ENCODE data around the gene DGKZ. TPM values are rescaled to one million over a fixed set of nuclear protein-coding genes. Genes with fewer than 3 reads are reported as not detected.
A peak's percentile ranks its signal among the peaks of the same experiment; 100 is the strongest.

The DGKZ gene
- total RNA-seq, 1 donor from 2014 or later: 51.6 TPM

DNA sequence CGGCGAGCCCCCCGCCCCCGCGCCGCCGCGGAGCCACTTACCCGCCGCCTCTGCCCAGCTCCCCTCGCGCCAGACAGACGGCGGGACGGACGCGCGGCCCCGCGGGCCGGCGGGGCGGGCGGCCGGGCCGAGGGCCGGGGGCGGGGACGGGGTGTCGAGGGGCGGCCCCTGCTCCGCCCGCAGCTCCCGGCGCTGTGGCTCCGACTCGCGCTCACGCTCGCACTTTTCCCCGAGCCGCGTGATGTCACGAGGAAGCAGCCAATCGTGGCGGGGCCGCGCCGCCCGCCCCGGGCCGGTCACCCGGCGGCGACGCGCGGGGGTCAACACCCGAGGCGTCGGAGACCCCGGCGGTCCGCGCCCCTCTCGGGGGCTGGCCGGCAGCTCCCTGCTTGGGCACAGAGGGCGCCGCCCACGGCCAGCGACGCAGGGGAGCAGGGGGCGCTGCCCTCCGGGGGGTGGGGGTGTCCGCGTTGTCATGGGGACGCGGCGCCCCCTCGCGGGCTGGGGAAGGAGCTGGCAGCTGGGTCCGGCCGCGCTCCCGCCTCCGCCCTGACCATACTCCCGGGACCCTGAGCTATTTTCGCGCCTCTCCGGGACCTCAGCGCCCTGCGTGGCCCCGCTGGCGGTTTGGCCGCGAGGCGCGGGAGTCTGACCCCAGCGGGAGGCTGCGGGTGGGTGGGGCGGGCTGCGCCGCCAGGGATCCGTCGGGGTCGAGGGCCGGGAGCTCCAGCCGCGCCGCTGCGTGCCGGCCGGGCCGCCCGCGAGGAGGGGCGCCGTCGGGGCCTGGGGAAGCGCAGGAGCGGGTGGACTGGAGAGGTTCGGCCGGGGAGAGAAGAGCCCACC lies 44.5 kb downstream of the DGKZ start, which contains the start of gene CHRM4:
CHRM4 (minus strand) TSS at position 199 of the 843 bp plus-strand sequence. CDS start 5,219 bp downstream, outside the sequence.
- DNase-seq (ENCODE audit: low read depth in 2 of 2): peak in 1 of 2 donors; percentile 71

- DNase-seq (ENCODE audit: low read depth in 2 of 2): peak; percentile 35 to 83
Measured at GRCh38 chr11:46392421-46393230, 45.4 kb downstream of the DGKZ start.

- DNase-seq (ENCODE audit: low read depth in 2 of 2): no peak
Measured at GRCh38 chr11:46393231-46393616, 46.0 kb downstream of the DGKZ start.

GRCh38 chr11:46393759-46394158 lies 46.5 kb downstream of the DGKZ start:
- DNase-seq (ENCODE audit: low read depth in 2 of 2): no peak

GRCh38 chr11:46397526-46397925 lies 50.3 kb downstream of the DGKZ start:
- no peak for DNase-seq (ENCODE audit: low read depth in 2 of 2)

GRCh38 chr11:46402957-46403902 lies 56.0 kb downstream of the DGKZ start:
- no peak for DNase-seq (ENCODE audit: low read depth in 2 of 2)

DNA sequence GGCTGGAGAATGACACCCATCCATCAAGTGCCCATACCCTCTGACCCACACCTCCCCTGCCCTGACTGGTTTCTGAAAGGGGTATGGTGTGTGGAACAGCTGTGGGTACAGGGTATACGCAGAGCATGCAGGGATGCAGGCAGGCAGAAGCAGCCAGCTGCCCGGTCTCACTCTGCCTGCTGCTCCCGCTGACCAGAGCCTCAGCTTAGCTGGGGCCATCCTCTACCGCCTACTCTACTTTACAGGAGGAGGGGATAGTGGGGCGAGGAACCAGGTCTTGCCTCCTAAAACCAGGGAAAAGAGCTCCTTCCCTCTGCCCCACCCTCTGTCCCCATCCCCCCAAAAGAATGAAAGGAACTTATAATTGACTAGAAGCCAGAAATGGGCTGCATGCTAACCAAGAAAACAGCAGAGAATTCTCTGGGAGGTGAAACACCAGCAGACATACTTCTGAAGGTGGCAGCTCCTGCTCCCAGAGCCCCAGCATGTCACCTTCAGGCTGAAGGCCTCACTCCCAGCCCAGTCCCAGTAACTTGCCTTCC lies 57.3 kb downstream of the DGKZ start:
- DNase-seq (ENCODE audit: low read depth in 2 of 2): no peak

DNA sequence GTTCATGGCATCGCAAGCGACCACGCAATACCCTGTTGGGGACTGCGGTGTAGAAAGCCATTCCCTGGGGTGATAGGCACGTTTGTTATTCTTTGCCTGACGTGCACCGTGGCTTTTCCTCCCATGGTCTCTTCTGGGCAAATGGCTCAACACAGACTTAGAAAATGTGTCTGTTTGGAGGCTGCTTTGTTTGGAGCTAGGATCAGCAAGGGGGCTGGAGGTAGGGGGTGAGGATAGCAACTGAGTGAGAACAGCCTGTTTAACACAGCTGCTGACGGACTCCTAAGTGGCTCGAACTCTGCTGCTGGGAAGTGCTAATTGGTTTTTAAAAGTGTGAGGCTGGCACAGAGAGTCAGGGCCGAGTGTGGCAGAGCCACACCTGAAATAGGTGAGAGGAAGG lies 60.4 kb downstream of the DGKZ start:
- no peak for DNase-seq (ENCODE audit: low read depth in 2 of 2)

- DNase-seq (ENCODE audit: low read depth in 2 of 2): no peak
Measured at GRCh38 chr11:46408407-46408986, 61.2 kb downstream of the DGKZ start.

GRCh38 chr11:46410021-46410420 lies 62.8 kb downstream of the DGKZ start:
- DNase-seq (ENCODE audit: low read depth in 2 of 2): no peak

- DNase-seq (ENCODE audit: low read depth in 2 of 2): no peak
Measured at GRCh38 chr11:46413760-46414465, 66.7 kb downstream of the DGKZ start.

DNA sequence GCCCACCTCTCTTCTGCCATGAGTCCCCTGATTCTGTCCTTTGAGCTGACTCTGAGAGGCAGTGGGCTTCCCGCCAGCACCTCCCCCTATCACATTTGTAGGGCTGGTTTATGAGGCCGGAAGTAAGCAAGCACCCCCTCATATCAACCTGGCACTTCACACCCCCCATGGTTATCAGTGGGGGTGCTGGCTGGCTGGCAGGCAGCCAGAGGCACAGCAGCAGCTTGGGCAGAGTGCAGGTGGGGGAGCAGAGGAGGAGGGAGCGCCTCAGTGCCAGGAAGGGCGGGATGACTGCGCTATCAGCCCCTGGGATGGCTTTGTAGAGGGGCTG lies 67.2 kb downstream of the DGKZ start:
- no peak for DNase-seq (ENCODE audit: low read depth in 2 of 2)

GRCh38 chr11:46414879-46415278 lies 67.6 kb downstream of the DGKZ start:
- no peak for DNase-seq (ENCODE audit: low read depth in 2 of 2)

GRCh38 chr11:46417711-46418110 lies 70.4 kb downstream of the DGKZ start:
- DNase-seq (ENCODE audit: low read depth in 2 of 2): no peak

GRCh38 chr11:46418751-46419150 lies 71.5 kb downstream of the DGKZ start:
- DNase-seq (ENCODE audit: low read depth in 2 of 2): no peak

DNA sequence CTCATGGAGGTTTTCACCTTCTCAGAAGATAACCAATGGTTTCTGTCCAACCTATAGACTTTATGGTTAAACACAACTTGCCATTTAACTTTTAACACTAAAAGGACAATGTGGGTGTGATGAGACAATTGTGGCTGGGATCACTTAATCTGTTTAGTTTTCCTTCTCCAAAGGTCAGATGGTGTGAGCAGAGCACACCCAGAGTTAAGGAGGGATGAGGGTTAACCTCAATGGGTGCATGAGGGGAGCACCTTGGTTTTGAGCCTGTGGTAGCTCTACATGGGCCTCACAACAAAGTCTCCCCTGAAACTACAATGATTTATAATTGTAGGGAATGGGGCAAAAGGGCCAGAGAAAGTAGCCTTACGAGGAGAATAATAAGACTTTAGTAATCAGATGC lies 73.2 kb downstream of the DGKZ start:
- no peak for DNase-seq (ENCODE audit: low read depth in 2 of 2)

DNA sequence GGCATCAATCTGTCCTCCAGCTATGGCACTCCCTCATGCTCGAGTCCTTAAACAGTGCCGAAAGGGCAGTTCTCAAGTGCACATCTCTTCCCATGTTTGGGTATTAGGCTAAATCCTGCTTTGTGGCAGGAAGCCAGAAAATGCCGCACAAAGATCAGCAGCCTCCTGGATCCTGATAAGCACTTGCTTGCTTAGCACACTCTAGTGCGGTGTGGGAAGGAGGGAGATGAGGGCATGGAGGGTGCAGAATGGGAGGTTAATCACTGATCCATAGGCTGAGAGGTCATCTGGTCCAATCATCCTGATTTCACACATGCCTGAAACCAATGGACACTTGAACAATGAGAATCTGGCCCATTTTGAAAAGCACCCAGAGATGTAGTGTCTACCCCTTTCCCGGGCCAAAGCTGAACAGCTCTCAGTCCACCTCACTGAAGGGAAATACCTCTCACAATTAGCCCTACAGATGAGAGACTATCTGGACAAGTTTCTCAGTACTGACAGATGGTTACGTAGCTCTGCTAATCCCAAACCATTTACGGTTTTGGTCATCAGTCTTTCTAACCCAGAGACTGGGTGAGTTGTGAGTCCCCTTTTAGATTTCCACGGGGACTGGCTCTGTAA lies 74.1 kb downstream of the DGKZ start:
- no peak for DNase-seq (ENCODE audit: low read depth in 2 of 2)

- no peak for DNase-seq (ENCODE audit: low read depth in 2 of 2)
Measured at GRCh38 chr11:46422588-46422987, 75.3 kb downstream of the DGKZ start.

GRCh38 chr11:46426233-46426991 lies 79.1 kb downstream of the DGKZ start:
- no peak for DNase-seq (ENCODE audit: low read depth in 2 of 2)
